Stimulated activated CD4-positive, alpha-beta T cell treated with anti-CD3 and anti-CD28 coated beads, Interleukin-4, amount 100 ng/mL, for 48 hours (primary cell): ENCODE data around the gene WSB2.
"Not testable (repeated sequence)": the region's sequence is repeated elsewhere in the genome, so short reads cannot be mapped to it uniquely, and the experiment has no call there.

Source experiments
- DNase-seq, 2 donors: peaks; one replicate each; pipeline ENCODE4 v3.0.0-alpha.2; 2020; ENCODE audit warnings: low read depth in 2 of 2

WSB2 gene

GRCh38 chr12:118061011-118061872 is at the start of gene WSB2:
Gene WSB2, minus strand, starts transcription at chr12:118061179. Its CDS starts 131 bp downstream, at chr12:118061048.
- peak; percentile 46 to 60 for DNase-seq

- no peak for DNase-seq
Measured at GRCh38 chr12:118109088-118109487, 48.1 kb upstream of the WSB2 start.

GRCh38 chr12:118107694-118108093 is 46.7 kb upstream of the WSB2 start:
- no peak for DNase-seq

- no peak for DNase-seq
Measured at GRCh38 chr12:118107011-118107410, 46.0 kb upstream of the WSB2 start.

- DNase-seq: peak in 1 of 2 donors; percentile 1
Measured at GRCh38 chr12:118103601-118104382, 42.8 kb upstream of the WSB2 start, which contains the start of gene VSIG10. Gene VSIG10, minus strand, starts transcription at chr12:118104011. Its CDS starts 340 bp downstream, at chr12:118103671.

- DNase-seq: peak in 1 of 2 donors; percentile 3
Measured at GRCh38 chr12:118103201-118103600, 42.2 kb upstream of the WSB2 start.

GRCh38 chr12:118102609-118103008 is 41.6 kb upstream of the WSB2 start:
- no peak for DNase-seq

- DNase-seq: no peak
Measured at GRCh38 chr12:118102070-118102469, 41.1 kb upstream of the WSB2 start.

- DNase-seq: no peak
Measured at GRCh38 chr12:118101051-118101450, 40.1 kb upstream of the WSB2 start.

- DNase-seq: no peak
Measured at GRCh38 chr12:118098911-118099671, 38.1 kb upstream of the WSB2 start.

GRCh38 chr12:118098401-118098800 is 37.4 kb upstream of the WSB2 start:
- DNase-seq: no peak

- no peak for DNase-seq
Measured at GRCh38 chr12:118094039-118094438, 33.1 kb upstream of the WSB2 start.

- DNase-seq: no peak
Measured at GRCh38 chr12:118089782-118090181, 28.8 kb upstream of the WSB2 start.

GRCh38 chr12:118082161-118082560 is 21.2 kb upstream of the WSB2 start:
- DNase-seq: no peak

GRCh38 chr12:118081521-118081920 is 20.5 kb upstream of the WSB2 start:
- not testable (repeated sequence) for DNase-seq

- DNase-seq: no peak
Measured at GRCh38 chr12:118073768-118074167, 12.8 kb upstream of the WSB2 start.

- DNase-seq: no peak
Measured at GRCh38 chr12:118070650-118071049, 9.7 kb upstream of the WSB2 start.

GRCh38 chr12:118068445-118068844 is 7.5 kb upstream of the WSB2 start:
- no peak for DNase-seq

- no peak for DNase-seq
Measured at GRCh38 chr12:118065380-118065779, 4.4 kb upstream of the WSB2 start.

GRCh38 chr12:118064608-118065007 is 3.6 kb upstream of the WSB2 start:
- no peak for DNase-seq

GRCh38 chr12:118063576-118064391 is 2.8 kb upstream of the WSB2 start:
- DNase-seq: no peak
